Muscle of leg (tissue), 11 donors: ENCODE data around the gene CECR2. TPM values are rescaled to one million over a fixed set of nuclear protein-coding genes. Genes with fewer than 3 reads are reported as not detected.
"Not testable (repeated sequence)": the region's sequence is repeated elsewhere in the genome, so short reads cannot be mapped to it uniquely, and the experiment has no call there.

Source experiments
- DNase-seq: peaks from one replicate; pipeline ENCODE4 v3.0.0; 2013
- H3K27ac ChIP-seq: one replicate; pipeline ENCODE4 v1.5.1; 2013; ENCODE audit warnings: mild to moderate bottlenecking, low read length, control low read depth
- H3K27me3 ChIP-seq: one replicate; pipeline ENCODE4 v1.6.1; 2013; ENCODE audit warnings: low read length; ENCODE audit not compliant: control insufficient read depth, insufficient read depth
- H3K36me3 ChIP-seq: one replicate; pipeline ENCODE4 v1.6.1; 2013; ENCODE audit warnings: low read length; ENCODE audit not compliant: control insufficient read depth, insufficient read depth
- H3K4me1 ChIP-seq: one replicate; pipeline ENCODE4 v1.6.1; 2013; ENCODE audit warnings: low read length; ENCODE audit not compliant: control insufficient read depth, insufficient read depth
- H3K4me3 ChIP-seq: one replicate; pipeline ENCODE4 v1.5.1; 2013; ENCODE audit warnings: low read length, control low read depth
- H3K9me3 ChIP-seq: replicated peaks from 2 replicates; pipeline ENCODE4 v1.6.1; 2013; ENCODE audit warnings: low read depth, low read length; ENCODE audit not compliant: control insufficient read depth
- WGBS: methylation state at CpG from one replicate; pipeline ENCODE4 v1.1.5; 2013; ENCODE audit warnings: missing lambda C conversion rate; ENCODE audit not compliant: insufficient coverage; 5-methylcytosine and 5-hydroxymethylcytosine counted together
- polyA plus RNA-seq, 8 donors: library from polyadenylated mRNA; unstranded; fragments of 120-200 nt; gene quantifications; one replicate each; pipeline versions ENCODE4 v1.2.1 to v1.2.3, GENCODE V29; 2013; ENCODE audit warnings: inconsistent platforms in 1 of 8, low replicate concordance in 1 of 8; ENCODE audit not compliant: insufficient read length in 8 of 8, insufficient read depth in 1 of 8
- total RNA-seq: library from RNA; stranded (reverse); fragments of 120-200 nt; gene quantifications from one replicate; pipeline ENCODE4 v1.2.4, GENCODE V29; 2013

The CECR2 gene
- total and polyA plus RNA-seq, 9 donors = 10.3 to 26.8 (median 15.8) TPM

DNA sequence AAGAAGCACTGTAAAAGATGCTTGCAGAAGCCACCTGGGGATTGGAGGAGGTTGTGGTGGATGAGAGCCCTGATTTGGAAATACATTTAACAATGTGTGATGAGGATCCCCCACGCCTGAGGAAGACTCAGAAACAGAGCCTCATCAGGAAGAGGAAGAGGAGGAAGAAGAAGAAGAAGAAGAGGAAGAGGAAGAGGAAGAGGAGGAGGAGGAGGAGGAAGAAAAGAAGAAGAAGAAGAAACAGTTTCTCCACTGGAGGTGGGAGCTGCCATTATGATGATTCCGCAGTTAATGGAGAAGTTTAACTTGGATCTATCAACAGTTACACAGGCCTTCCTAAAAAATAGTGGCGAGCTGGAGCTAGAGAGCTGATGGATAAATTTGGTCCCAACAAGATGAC is 50.1 kb downstream of the CECR2 start:
- Histone ChIP-seq H3K9me3 (no peaks in the 10 kb centered on the region), H3K4me1 (peaks cover 8% of the 10 kb centered on the region), H3K27ac (no peak overlapping the region), H3K4me3 (no peak overlapping the region), H3K36me3 (peaks cover 4% of the 10 kb centered on the region), H3K27me3 (no peaks in the 10 kb centered on the region)
- WGBS = 81% methylated on average over 1 of the region's 3 CpGs
- no peak for DNase-seq

DNA sequence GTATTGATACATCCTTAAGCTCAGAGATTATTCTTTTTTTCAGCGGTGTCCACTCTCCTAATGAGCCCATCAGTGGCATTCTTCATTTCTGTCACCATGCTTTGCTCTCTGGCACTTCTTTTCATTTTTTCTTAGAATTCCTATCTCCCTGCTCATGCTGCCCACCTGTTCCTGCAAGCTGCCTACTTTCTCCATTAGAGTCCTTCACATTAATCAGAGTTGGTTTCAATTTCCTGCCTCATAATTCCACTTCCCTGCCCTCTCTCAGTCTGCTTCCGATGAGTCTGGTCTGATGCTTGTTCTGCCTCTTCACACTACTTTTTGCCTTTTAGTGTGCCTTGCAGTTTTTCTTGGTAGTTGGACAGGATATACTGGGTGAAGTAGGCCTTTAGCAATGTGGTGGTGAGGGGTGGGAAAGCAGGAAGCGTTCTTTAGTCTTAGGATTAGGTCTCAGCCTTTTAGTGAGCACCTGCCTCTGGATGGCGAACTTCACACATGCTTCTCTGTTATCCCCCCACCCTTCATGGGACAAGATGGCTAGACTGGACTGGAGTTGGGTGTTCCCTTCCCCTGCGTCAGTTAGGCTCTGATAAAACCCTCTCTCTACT is 53.6 kb downstream of the CECR2 start:
- WGBS = 100% methylated on average over 1 of the region's 5 CpGs
- Histone ChIP-seq H3K27ac (no peak overlapping the region), H3K36me3 (peaks cover 4% of the 10 kb centered on the region), H3K27me3 (no peaks in the 10 kb centered on the region), H3K9me3 (no peaks in the 10 kb centered on the region), H3K4me3 (no peak overlapping the region), H3K4me1 (peaks cover 8% of the 10 kb centered on the region)
- no peak for DNase-seq

DNA sequence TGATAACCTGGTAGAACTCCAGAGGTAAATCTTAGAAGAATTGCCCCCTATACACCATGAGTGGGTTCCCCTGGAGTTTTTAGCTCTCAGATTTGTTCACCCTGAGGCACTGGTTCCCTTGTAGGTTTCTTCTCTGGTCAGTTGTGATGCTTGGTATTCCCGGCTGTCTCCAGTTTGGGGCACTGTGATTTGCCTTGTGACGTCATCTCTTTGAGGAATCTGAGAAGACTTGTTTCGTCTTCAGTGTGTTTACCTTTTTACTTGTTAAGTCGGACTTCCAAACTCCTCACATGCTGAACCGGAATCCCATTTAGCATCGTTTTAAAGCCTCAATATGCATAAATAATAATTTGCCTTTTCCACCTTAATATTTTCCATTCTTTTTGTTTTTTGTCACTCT is 54.4 kb downstream of the CECR2 start:
- H3K27me3 ChIP-seq = no peaks in the 10 kb centered on the region
- H3K4me1 ChIP-seq = peaks cover 8% of the 10 kb centered on the region
- H3K27ac ChIP-seq = no peak overlapping the region
- WGBS = 83% methylated on average over 2 of the region's 6 CpGs
- DNase-seq = no peak
- H3K36me3 ChIP-seq = peaks cover 4% of the 10 kb centered on the region
- no peak overlapping the region for H3K4me3 ChIP-seq
- H3K9me3 ChIP-seq = no peaks in the 10 kb centered on the region

DNA sequence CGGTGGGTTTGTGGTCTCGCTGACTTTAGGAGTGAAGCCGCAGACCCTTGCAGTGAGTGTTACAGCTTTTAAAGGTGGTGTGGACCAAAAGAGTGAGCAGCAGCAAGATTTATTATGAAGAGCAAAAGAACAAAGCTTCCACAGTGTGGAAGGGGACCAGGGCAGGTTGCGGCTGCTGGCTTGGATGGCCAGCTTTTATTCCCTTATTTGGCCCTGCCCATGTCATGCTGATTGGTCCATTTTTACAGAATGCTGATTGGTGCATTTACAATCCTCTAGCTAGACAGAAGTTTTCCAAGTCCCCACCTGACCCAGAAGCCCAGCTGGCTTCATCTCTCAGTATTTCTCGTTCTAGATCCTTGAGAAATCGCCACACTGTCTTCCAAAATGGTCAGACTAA is 58.3 kb downstream of the CECR2 start:
- H3K9me3 ChIP-seq, H3K27me3 ChIP-seq, H3K4me3 ChIP-seq, DNase-seq, H3K4me1 ChIP-seq, H3K36me3 ChIP-seq, H3K27ac ChIP-seq: not testable (repeated sequence)
- WGBS = 88% methylated on average over 6 of the region's 6 CpGs

DNA sequence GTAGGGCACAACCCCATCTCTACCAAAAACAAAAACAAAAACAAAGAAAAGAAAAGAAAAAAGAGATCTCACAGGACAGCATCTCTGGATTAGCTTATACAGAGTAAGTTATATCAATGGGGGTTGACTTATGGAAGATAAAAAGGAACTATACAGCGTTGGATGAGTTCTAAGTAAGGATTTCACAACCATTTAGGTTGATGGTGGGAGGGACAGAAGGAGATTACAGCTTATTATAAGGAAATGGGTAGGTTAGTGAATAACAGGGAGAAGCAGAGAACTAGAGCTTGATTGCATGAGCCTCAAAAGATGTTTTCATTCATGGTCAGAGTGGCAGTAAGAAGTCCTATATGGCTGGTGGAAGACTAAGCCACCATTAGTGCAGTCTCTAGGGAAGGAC is 60.3 kb downstream of the CECR2 start:
- H3K27me3 ChIP-seq = no peaks in the 10 kb centered on the region
- 100% methylated on average over 1 of the region's 1 CpG for WGBS
- H3K36me3 ChIP-seq = no peaks in the 10 kb centered on the region
- no peaks in the 10 kb centered on the region for H3K9me3 ChIP-seq
- H3K4me1 ChIP-seq = peaks cover 7% of the 10 kb centered on the region
- no peak overlapping the region for H3K27ac ChIP-seq
- DNase-seq = no peak
- no peak overlapping the region for H3K4me3 ChIP-seq

DNA sequence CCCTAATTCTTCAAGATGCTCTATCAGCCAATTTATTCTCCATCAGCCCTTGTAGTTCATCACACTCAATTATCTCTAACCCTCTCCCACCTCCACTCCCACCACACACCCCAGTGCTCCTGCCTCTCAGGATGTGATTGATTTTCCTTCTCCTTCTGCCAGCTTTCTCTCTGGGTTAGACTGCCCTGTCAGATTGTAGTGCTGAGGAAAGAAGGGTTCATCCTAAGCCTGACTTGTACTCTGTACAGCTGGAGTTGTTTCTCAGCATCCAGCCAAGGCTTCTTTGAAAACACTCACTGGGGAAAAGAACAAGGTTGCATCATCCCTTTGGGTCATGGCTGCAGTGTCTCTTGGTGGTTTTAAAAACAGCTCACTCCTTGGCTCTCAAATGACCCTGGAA is 61.2 kb downstream of the CECR2 start:
- no peaks in the 10 kb centered on the region for H3K27me3 ChIP-seq
- no peaks in the 10 kb centered on the region for H3K36me3 ChIP-seq
- peak; percentile 72 for DNase-seq
- peaks cover 10% of the 10 kb centered on the region for H3K4me1 ChIP-seq
- H3K4me3 ChIP-seq = no peak overlapping the region
- H3K9me3 ChIP-seq = no peaks in the 10 kb centered on the region
- no peak overlapping the region for H3K27ac ChIP-seq

DNA sequence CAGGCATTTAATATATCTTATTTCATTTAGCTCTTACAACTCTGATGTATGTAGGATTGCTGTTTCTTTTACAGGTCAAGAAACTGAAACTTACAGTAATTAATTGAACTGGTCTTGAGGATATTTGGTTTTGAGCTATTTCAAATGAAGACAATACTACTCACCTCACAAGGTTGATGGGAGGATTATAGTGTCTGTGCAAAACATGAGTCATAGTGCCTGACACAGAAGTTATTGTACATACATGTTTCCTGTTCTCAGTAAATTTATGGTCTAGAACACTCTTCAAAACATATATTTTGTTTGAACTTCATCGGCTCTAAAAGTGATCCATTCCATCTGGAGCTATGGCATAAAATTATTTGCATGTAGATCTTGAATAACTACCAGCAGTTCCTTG is 61.9 kb downstream of the CECR2 start:
- Histone ChIP-seq H3K4me1 (peaks cover 14% of the 10 kb centered on the region), H3K9me3 (no peaks in the 10 kb centered on the region), H3K27ac (no peak overlapping the region), H3K36me3 (no peaks in the 10 kb centered on the region), H3K27me3 (no peaks in the 10 kb centered on the region), H3K4me3 (no peak overlapping the region)
- DNase-seq = no peak
- no CpG with 5 or more reads among the region's 1 CpG for WGBS

DNA sequence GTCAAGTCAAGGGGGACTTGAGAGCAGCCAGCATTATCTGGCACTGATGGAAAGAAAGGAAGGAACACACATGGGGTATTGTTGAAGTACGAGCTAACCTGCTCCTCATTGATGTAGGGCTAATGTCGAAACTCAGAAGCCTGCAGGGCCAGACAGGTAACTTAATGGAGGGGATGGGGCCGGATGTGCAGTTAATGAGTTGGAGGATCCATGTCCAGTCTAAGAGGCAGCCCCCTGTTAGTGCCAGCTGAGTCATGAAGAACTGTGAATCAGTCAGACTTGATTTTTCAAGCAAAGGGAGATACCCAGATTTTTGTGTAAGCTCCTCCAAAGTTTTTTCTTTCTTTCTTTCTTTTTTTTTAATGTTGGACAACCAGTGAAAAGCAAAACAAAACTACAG is 65.6 kb downstream of the CECR2 start:
- no peak overlapping the region for H3K27ac ChIP-seq
- H3K9me3 ChIP-seq = no peaks in the 10 kb centered on the region
- 48% methylated on average over 2 of the region's 3 CpGs for WGBS
- no peaks in the 10 kb centered on the region for H3K36me3 ChIP-seq
- H3K27me3 ChIP-seq = no peaks in the 10 kb centered on the region
- DNase-seq = no peak
- H3K4me1 ChIP-seq = peaks cover 24% of the 10 kb centered on the region
- no peak overlapping the region for H3K4me3 ChIP-seq

DNA sequence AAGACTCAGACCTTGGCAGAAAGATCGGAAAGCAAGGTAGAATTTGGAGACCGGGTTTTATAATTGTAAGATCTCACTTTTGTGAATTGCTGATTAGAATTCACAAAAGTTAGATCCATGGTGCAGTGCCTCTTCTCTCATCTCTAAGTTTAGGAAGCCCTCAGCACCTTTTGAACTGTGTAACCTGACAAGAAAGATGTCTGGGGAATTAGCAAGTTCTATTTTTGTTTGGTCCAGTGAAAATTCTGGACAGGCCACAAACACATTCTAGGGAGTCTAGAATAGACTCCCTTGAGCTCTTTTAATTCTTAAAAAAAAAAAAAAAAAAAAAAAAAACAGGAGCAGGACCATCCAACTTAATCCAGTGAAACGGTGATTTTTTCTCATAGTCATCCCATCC is 66.1 kb downstream of the CECR2 start:
- no peak for DNase-seq
- Histone ChIP-seq H3K9me3 (no peaks in the 10 kb centered on the region), H3K27me3 (no peaks in the 10 kb centered on the region), H3K36me3 (no peaks in the 10 kb centered on the region), H3K27ac (no peak overlapping the region), H3K4me1 (peaks cover 23% of the 10 kb centered on the region), H3K4me3 (no peak overlapping the region)
- WGBS = no CpG with 5 or more reads among the region's 3 CpGs

DNA sequence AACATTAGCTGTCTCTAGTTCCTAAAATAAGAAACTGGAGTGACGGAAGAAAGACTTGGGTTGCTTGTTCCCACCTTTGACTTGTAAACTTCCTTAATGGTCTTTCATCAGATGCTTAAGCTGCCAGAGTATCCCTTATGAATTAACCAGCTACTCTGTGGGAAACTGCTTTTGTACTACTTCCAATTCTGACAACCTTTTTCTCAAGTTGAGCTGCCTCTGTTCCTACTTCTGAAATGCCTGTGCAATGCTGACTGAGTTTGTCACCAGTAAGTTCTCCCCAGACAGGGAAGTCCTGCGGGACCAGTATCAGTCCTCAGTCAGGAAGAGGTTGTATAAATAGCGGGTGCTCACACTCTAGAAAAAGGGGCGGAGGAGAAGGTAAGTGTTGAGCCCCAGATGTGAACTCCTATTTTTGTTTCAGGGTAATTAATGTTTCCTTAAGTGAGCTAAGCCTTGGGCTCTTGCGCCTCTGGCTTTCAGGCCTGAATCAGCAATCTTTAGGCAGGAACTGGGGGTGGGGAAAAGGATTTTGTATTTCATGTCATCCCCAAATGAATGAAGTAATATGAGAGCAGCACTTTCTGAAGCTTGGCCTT is 67.2 kb downstream of the CECR2 start:
- Histone ChIP-seq H3K4me3 (no peak overlapping the region), H3K27ac (peak overlapping the region; percentile 75), H3K36me3 (no peaks in the 10 kb centered on the region), H3K4me1 (peaks cover 22% of the 10 kb centered on the region), H3K27me3 (no peaks in the 10 kb centered on the region), H3K9me3 (no peaks in the 10 kb centered on the region)
- WGBS = 38% methylated on average over 4 of the region's 5 CpGs
- DNase-seq = peak; percentile 85

DNA sequence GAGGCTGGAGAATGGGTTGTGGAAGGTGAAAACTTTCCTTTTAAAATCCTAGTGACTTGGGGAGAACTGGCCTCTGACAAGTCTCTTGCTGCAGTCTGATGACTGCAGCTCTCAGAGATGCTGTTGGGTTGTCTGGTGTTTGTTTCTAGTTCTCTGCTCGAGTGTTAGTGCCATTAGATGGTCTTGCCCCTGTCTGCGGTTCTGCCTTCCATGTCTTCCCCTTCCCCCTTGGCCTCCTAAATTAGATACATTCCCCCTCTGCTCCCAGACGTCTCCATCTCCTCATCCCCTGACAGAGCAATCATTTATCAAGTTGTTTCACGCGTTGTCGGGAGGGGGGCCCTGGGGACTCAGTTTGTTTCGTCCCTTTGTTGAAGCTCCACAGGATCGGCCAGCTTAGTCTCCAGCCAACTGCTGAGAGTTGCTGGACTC is 67.7 kb downstream of the CECR2 start:
- Histone ChIP-seq H3K36me3 (no peaks in the 10 kb centered on the region), H3K27me3 (no peaks in the 10 kb centered on the region), H3K4me3 (no peak overlapping the region), H3K27ac (peak overlapping the region; percentile 75), H3K9me3 (no peaks in the 10 kb centered on the region), H3K4me1 (peaks cover 22% of the 10 kb centered on the region)
- 0% methylated on average over 7 of the region's 8 CpGs for WGBS
- peak; percentile 62 for DNase-seq
